ENCODE data around the gene FAM3C.
"Not testable (repeated sequence)": the region's sequence is repeated elsewhere in the genome, so short reads cannot be mapped to it uniquely, and the experiment has no call there.

The FAM3C gene

GRCh38 chr7:121429798-121430197 is 33.7 kb upstream of the FAM3C start:
- in situ Hi-C loops (cut with HindIII; ENCODE audit: low sequenced_read_pairs) = no loop called here
- DNase-seq (ENCODE audit: low read depth, low spot score) = no peak
- no peak for TF ChIP-seq CTCF (IDR thresholded peaks at IDR 0.05; ENCODE audit: low read depth, low read length)
- no peak overlapping the region for H3K4me3 ChIP-seq (ENCODE audit: low read depth, low read length)

- H3K4me3 ChIP-seq (ENCODE audit: low read depth, low read length) = no peak overlapping the region
- in situ Hi-C loops (cut with HindIII; ENCODE audit: low sequenced_read_pairs) = no loop called here
- TF ChIP-seq CTCF (IDR thresholded peaks at IDR 0.05; ENCODE audit: low read depth, low read length) = no peak
- DNase-seq (ENCODE audit: low read depth, low spot score) = no peak
Observed at GRCh38 chr7:121428855-121429489, 32.9 kb upstream of the FAM3C start.

GRCh38 chr7:121421743-121422142 is 25.6 kb upstream of the FAM3C start:
- DNase-seq (ENCODE audit: low read depth, low spot score); H3K4me3 ChIP-seq (ENCODE audit: low read depth, low read length); in situ Hi-C loops (cut with HindIII; ENCODE audit: low sequenced_read_pairs): not testable (repeated sequence)

GRCh38 chr7:121420976-121421375 is 24.9 kb upstream of the FAM3C start:
- no peak overlapping the region for H3K4me3 ChIP-seq (ENCODE audit: low read depth, low read length)
- no peak for DNase-seq (ENCODE audit: low read depth, low spot score)
- TF ChIP-seq CTCF (IDR thresholded peaks at IDR 0.05; ENCODE audit: low read depth, low read length) = no peak
- in situ Hi-C loops (cut with HindIII; ENCODE audit: low sequenced_read_pairs) = no loop called here

- in situ Hi-C loops (cut with HindIII; ENCODE audit: low sequenced_read_pairs) = no loop called here
- DNase-seq (ENCODE audit: low read depth, low spot score) = no peak
- no peak overlapping the region for H3K4me3 ChIP-seq (ENCODE audit: low read depth, low read length)
- TF ChIP-seq CTCF (IDR thresholded peaks at IDR 0.05; ENCODE audit: low read depth, low read length) = no peak
Observed at GRCh38 chr7:121419201-121420148, 23.4 kb upstream of the FAM3C start.

GRCh38 chr7:121416533-121416932 is 20.4 kb upstream of the FAM3C start:
- TF ChIP-seq CTCF (IDR thresholded peaks at IDR 0.05; ENCODE audit: low read depth, low read length) = no peak
- no peak for DNase-seq (ENCODE audit: low read depth, low spot score)
- H3K4me3 ChIP-seq (ENCODE audit: low read depth, low read length) = no peak overlapping the region
- in situ Hi-C loops (cut with HindIII; ENCODE audit: low sequenced_read_pairs) = no loop called here

GRCh38 chr7:121414436-121414835 is 18.3 kb upstream of the FAM3C start:
- no peak for DNase-seq (ENCODE audit: low read depth, low spot score)
- TF ChIP-seq CTCF (IDR thresholded peaks at IDR 0.05; ENCODE audit: low read depth, low read length) = no peak
- in situ Hi-C loops (cut with HindIII; ENCODE audit: low sequenced_read_pairs) = no loop called here

More at GRCh38 chr7:121414436-121414835, 18.3 kb upstream of the FAM3C start:
- no peak overlapping the region for H3K4me3 ChIP-seq (ENCODE audit: low read depth, low read length)
